ENCODE data around the gene GOSR1. TPM values are rescaled to one million over a fixed set of nuclear protein-coding genes. Genes with fewer than 3 reads are reported as not detected.
"Not testable (repeated sequence)": the region's sequence is repeated elsewhere in the genome, so short reads cannot be mapped to it uniquely, and the experiment has no call there.

Gene GOSR1
- total RNA-seq, 1 donor from 2014 or later, result 38.9 TPM

GRCh38 chr17:30563131-30563904 is 86.1 kb downstream of the GOSR1 start:
- H3K9ac ChIP-seq; H3K27ac Mint-ChIP-seq; H3K79me2 ChIP-seq (ENCODE audit: low read depth); H3F3A ChIP-seq (ENCODE audit: low read depth); H3K4me3 Mint-ChIP-seq; H3K4me3 ChIP-seq; H3K27ac ChIP-seq; H3K9me3 ChIP-seq (ENCODE audit: low read depth); H2AFZ ChIP-seq (replicated peaks); H3K36me3 Mint-ChIP-seq; DNase-seq (ENCODE audit: low spot score); H3K4me1 ChIP-seq; H3K27me3 Mint-ChIP-seq (ENCODE audit: insufficient read depth, low read depth); H3K36me3 ChIP-seq; H4K20me1 ChIP-seq (ENCODE audit: low read depth); H3K9me3 Mint-ChIP-seq; H3K4me2 ChIP-seq; H3K27me3 ChIP-seq: not testable (repeated sequence)
- peaks cover 13% of the 10 kb centered on the region for H3K4me1 Mint-ChIP-seq

GRCh38 chr17:30563905-30564390 is 86.7 kb downstream of the GOSR1 start:
- not testable (repeated sequence) for H3K79me2 ChIP-seq (ENCODE audit: low read depth); H3K9ac ChIP-seq; H2AFZ ChIP-seq (replicated peaks); H3K9me3 ChIP-seq (ENCODE audit: low read depth); H3K4me1 ChIP-seq; H3K4me3 Mint-ChIP-seq; H3K4me3 ChIP-seq; H3K27ac Mint-ChIP-seq; DNase-seq (ENCODE audit: low spot score); H3K9me3 Mint-ChIP-seq; H3F3A ChIP-seq (ENCODE audit: low read depth); H3K36me3 Mint-ChIP-seq; H3K27me3 ChIP-seq; H3K4me2 ChIP-seq; H3K27ac ChIP-seq; H3K36me3 ChIP-seq; H3K27me3 Mint-ChIP-seq (ENCODE audit: insufficient read depth, low read depth); H4K20me1 ChIP-seq (ENCODE audit: low read depth)
- H3K4me1 Mint-ChIP-seq, result peaks cover 16% of the 10 kb centered on the region

- not testable (repeated sequence) for H3K9me3 Mint-ChIP-seq; H3K4me1 ChIP-seq; DNase-seq (ENCODE audit: low spot score); H3K9me3 ChIP-seq (ENCODE audit: low read depth); H4K20me1 ChIP-seq (ENCODE audit: low read depth); H3K4me3 ChIP-seq; H3K27ac ChIP-seq; H3K79me2 ChIP-seq (ENCODE audit: low read depth); H3K36me3 Mint-ChIP-seq; H3F3A ChIP-seq (ENCODE audit: low read depth); H3K27me3 Mint-ChIP-seq (ENCODE audit: insufficient read depth, low read depth); H3K36me3 ChIP-seq; H3K9ac ChIP-seq; H3K4me3 Mint-ChIP-seq; H3K4me2 ChIP-seq; H2AFZ ChIP-seq (replicated peaks); H3K27me3 ChIP-seq
- H3K27ac Mint-ChIP-seq, result peak overlapping the region; percentile 46
- H3K4me1 Mint-ChIP-seq, result peaks cover 17% of the 10 kb centered on the region
Measured at GRCh38 chr17:30564422-30565072, 87.3 kb downstream of the GOSR1 start.

GRCh38 chr17:30565073-30565935 is 88.1 kb downstream of the GOSR1 start:
- Mint-ChIP-seq H3K27ac (peak overlapping the region; percentile 33), H3K4me3 (no peak overlapping the region), H3K9me3 (no peaks in the 10 kb centered on the region), H3K27me3 (ENCODE audit: insufficient read depth, low read depth) (peaks cover 11% of the 10 kb centered on the region), H3K4me1 (peaks cover 17% of the 10 kb centered on the region), H3K36me3 (no peaks in the 10 kb centered on the region)
- Histone ChIP-seq H3K4me3 (no peak overlapping the region), H3K27me3 (no peaks in the 10 kb centered on the region), H4K20me1 (ENCODE audit: low read depth) (no peaks in the 10 kb centered on the region), H3K27ac (no peak overlapping the region), H3K9me3 (ENCODE audit: low read depth) (no peaks in the 10 kb centered on the region), H3K4me1 (peaks cover 4% of the 10 kb centered on the region), H2AFZ (replicated peaks) (no peak overlapping the region), H3F3A (ENCODE audit: low read depth) (no peaks in the 10 kb centered on the region), H3K36me3 (no peaks in the 10 kb centered on the region), H3K4me2 (no peak overlapping the region), H3K79me2 (ENCODE audit: low read depth) (no peaks in the 10 kb centered on the region), H3K9ac (no peak overlapping the region)
- peak; percentile 56 for DNase-seq (ENCODE audit: low spot score)
- no peak for TF ChIP-seq EZH2 (IDR thresholded peaks at IDR 0.05)
- no peak for TF ChIP-seq EZH2phosphoT487 (IDR thresholded peaks at IDR 0.05)
- peak; percentile 30 for TF ChIP-seq CTCF (IDR thresholded peaks at IDR 0.05)

- H3K4me3 Mint-ChIP-seq; H3K27me3 ChIP-seq; H3K36me3 Mint-ChIP-seq; H3K4me1 ChIP-seq; H3F3A ChIP-seq (ENCODE audit: low read depth); H4K20me1 ChIP-seq (ENCODE audit: low read depth); H3K9me3 Mint-ChIP-seq; H3K9ac ChIP-seq; H2AFZ ChIP-seq (replicated peaks); H3K4me2 ChIP-seq; H3K4me3 ChIP-seq; H3K36me3 ChIP-seq; H3K9me3 ChIP-seq (ENCODE audit: low read depth); H3K27ac ChIP-seq; H3K79me2 ChIP-seq (ENCODE audit: low read depth): not testable (repeated sequence)
- Mint-ChIP-seq H3K27me3 (ENCODE audit: insufficient read depth, low read depth) (peaks cover 11% of the 10 kb centered on the region), H3K27ac (peak overlapping the region; percentile 37), H3K4me1 (peaks cover 17% of the 10 kb centered on the region)
- peak; percentile 24 for DNase-seq (ENCODE audit: low spot score)
Measured at GRCh38 chr17:30566104-30566503, 88.9 kb downstream of the GOSR1 start.

GRCh38 chr17:30566516-30567225 is 89.5 kb downstream of the GOSR1 start:
- H4K20me1 ChIP-seq (ENCODE audit: low read depth), result not testable (repeated sequence)

More at GRCh38 chr17:30566516-30567225, 89.5 kb downstream of the GOSR1 start:
- not testable (repeated sequence) for H3K36me3 Mint-ChIP-seq; H3K9me3 Mint-ChIP-seq; H3K27ac ChIP-seq; H3K4me3 ChIP-seq; H3K4me3 Mint-ChIP-seq; H3K9ac ChIP-seq; H3F3A ChIP-seq (ENCODE audit: low read depth); DNase-seq (ENCODE audit: low spot score); H3K4me2 ChIP-seq; H3K9me3 ChIP-seq (ENCODE audit: low read depth); H3K79me2 ChIP-seq (ENCODE audit: low read depth); H3K27me3 ChIP-seq; H2AFZ ChIP-seq (replicated peaks); H3K36me3 ChIP-seq; H3K4me1 ChIP-seq
- peaks cover 17% of the 10 kb centered on the region for H3K4me1 Mint-ChIP-seq
- peak overlapping the region; percentile 80 for H3K27ac Mint-ChIP-seq
- peaks cover 11% of the 10 kb centered on the region for H3K27me3 Mint-ChIP-seq (ENCODE audit: insufficient read depth, low read depth)
